PC-9 (cell line): ENCODE data around the gene ANKUB1. TPM values are rescaled to one million over a fixed set of nuclear protein-coding genes. Genes with fewer than 3 reads are reported as not detected.

ENCODE experiments used
- BruUV-seq: library from RNA; stranded (reverse); fragments of 400-500 nt; replicated peaks from 2 replicates; lab custom pipeline; 2021; lab: Mats Ljungman, UMichigan
- CTCF ChIA-PET: fragments of 300-600 bp; sonication (Branson Sonifier 250); formaldehyde crosslinking; loops from one replicate; lab custom pipeline; 2022; ENCODE audit warnings: antibody characterized with exemption; lab: Charles Lee
- POLR2A ChIA-PET: fragments of 300-600 bp; sonication (Branson Sonifier 250); formaldehyde crosslinking; loops from one replicate; lab custom pipeline; 2022; ENCODE audit warnings: antibody characterized with exemption; ENCODE audit not compliant: unreplicated experiment; lab: Charles Lee
- DNase-seq, 2 experiments: peaks; one replicate each; pipeline versions ENCODE4 v3.0.0 to v3.0.0-alpha.2; 2015 to 2022; ENCODE audit warnings: mixed read lengths in 1 of 2
- H2AFZ ChIP-seq: fragments of 200-600 bp; sonication (generic); 2 replicates; pipeline ENCODE4 v1.8.1; 2017; ENCODE audit warnings: antibody characterized with exemption
- H3F3A ChIP-seq: fragments of 200-600 bp; sonication (generic); 2 replicates; pipeline ENCODE4 v1.8.1; 2017; ENCODE audit warnings: antibody characterized with exemption, mild to moderate bottlenecking, low read depth; ENCODE audit not compliant: insufficient read depth
- H3K27ac ChIP-seq: fragments of 200-600 bp; sonication (generic); 2 replicates; pipeline ENCODE4 v1.6.1; 2016; ENCODE audit warnings: mixed run types
- H3K27me3 ChIP-seq: fragments of 200-600 bp; sonication (generic); 2 replicates; pipeline ENCODE4 v1.6.1; 2016; ENCODE audit warnings: low read depth, mixed run types; ENCODE audit not compliant: insufficient read depth
- H3K36me3 ChIP-seq: fragments of 200-600 bp; sonication (generic); 2 replicates; pipeline ENCODE4 v1.6.1; 2016; ENCODE audit warnings: low read depth, mixed run types
- H3K4me1 ChIP-seq: fragments of 200-600 bp; sonication (generic); replicated peaks from 2 replicates; pipeline ENCODE4 v1.6.1; 2016; ENCODE audit warnings: mixed run types; ENCODE audit not compliant: insufficient read depth
- H3K4me2 ChIP-seq: fragments of 200-600 bp; sonication (generic); 2 replicates; pipeline ENCODE4 v1.6.1; 2017; ENCODE audit warnings: mixed run types
- H3K4me3 ChIP-seq: fragments of 200-600 bp; sonication (generic); 2 replicates; pipeline ENCODE4 v1.6.1; 2016; ENCODE audit warnings: mixed run types
- H3K79me2 ChIP-seq: fragments of 200-600 bp; sonication (generic); 2 replicates; pipeline ENCODE4 v1.6.1; 2017; ENCODE audit warnings: low read depth, mixed run types
- H3K9me2 ChIP-seq: fragments of 200-600 bp; sonication (generic); 2 replicates; pipeline ENCODE4 v1.8.1; 2017; ENCODE audit warnings: mild to moderate bottlenecking; ENCODE audit not compliant: insufficient read depth
- H3K9me3 ChIP-seq: fragments of 200-600 bp; sonication (generic); 2 replicates; pipeline ENCODE4 v1.8.1; 2016; ENCODE audit warnings: low read depth; ENCODE audit not compliant: insufficient read depth
- H4K20me1 ChIP-seq: fragments of 200-600 bp; sonication (generic); 2 replicates; pipeline ENCODE4 v1.8.1; 2017; ENCODE audit not compliant: insufficient read depth
- EZH2 ChIP-seq: fragments of 200-600 bp; sonication (generic); IDR thresholded peaks from 2 replicates; pipeline ENCODE4 v1.8.0; 2017; ENCODE audit warnings: antibody characterized with exemption, low read depth
- intact Hi-C: fragments of 100-400 bp; cut with micrococcal nuclease; formaldehyde crosslinking; loops from one replicate; pipeline ENCODE4 v1.10.0; 2022; ENCODE audit not compliant: unreplicated experiment
- total RNA-seq: library from RNA; stranded (reverse); gene quantifications from 2 replicates; pipeline ENCODE4 v1.2.3, GENCODE V29; 2021
- TF ChIP-seq, protein P1 (sequence below): fragments of 200-600 bp; sonication (generic); conservative IDR thresholded peaks from 2 replicates; pipeline ENCODE4 v1.6.1; 2017; ENCODE audit warnings: mixed run types, antibody characterized with exemption, mild to moderate bottlenecking, moderate library complexity

Gene ANKUB1
- total RNA-seq, 1 experiment from 2014 or later: not detected

DNA sequence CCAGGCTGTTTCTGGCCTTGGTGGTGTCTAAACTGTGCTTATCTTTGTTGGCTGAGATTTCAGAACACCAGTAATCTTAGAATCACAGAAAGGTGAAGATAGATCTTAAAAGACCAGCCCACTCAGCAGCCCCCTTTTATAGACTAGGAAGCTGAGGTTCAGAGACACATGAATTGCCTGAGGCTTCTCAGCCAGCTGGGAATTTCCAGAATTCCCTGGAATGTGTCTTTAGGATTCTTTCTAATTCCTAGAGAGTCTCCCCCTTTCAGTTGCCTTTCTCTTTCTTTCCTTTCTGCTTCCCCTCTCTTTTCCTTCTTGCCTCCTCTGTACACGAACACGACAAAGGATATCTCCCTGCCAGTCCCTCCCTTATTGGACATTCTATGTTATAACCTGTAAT, 19.5 kb downstream of the ANKUB1 start:
- H3K9me3 ChIP-seq: no peaks in the 10 kb centered on the region
- no peak overlapping the region for H3K27ac ChIP-seq
- H3K4me1 ChIP-seq: peaks cover 4% of the 10 kb centered on the region; the same call in 1 of the 2 replicates
- no peaks in the 10 kb centered on the region for H4K20me1 ChIP-seq
- H3K79me2 ChIP-seq: no peaks in the 10 kb centered on the region
- no peak for DNase-seq
- H3K9me2 ChIP-seq: 0 out of 2 replicates have a peak, but pooled peaks cover 4% of the 10 kb centered on the region
- ChIA-PET CTCF (interaction anchor here (0.5 to 4.0 kb wide), 2 partner anchors 35 to 197 kb away, joined by 3 to 24 read pairs; no protein-coding TSS in a partner anchor), POLR2A (no interaction called here)
- H2AFZ ChIP-seq: no peak overlapping the region
- no peak overlapping the region for H3K4me2 ChIP-seq
- no peaks in the 10 kb centered on the region for H3F3A ChIP-seq
- BruUV-seq: no TSS peak
- intact Hi-C loops: loop anchor here (5.0 kb wide), 1 partner anchor 261 kb away; no protein-coding TSS in a partner anchor
- TF ChIP-seq EZH2: no peak
- no peak overlapping the region for H3K4me3 ChIP-seq
- no peaks in the 10 kb centered on the region for H3K36me3 ChIP-seq
- no peaks in the 10 kb centered on the region for H3K27me3 ChIP-seq

DNA sequence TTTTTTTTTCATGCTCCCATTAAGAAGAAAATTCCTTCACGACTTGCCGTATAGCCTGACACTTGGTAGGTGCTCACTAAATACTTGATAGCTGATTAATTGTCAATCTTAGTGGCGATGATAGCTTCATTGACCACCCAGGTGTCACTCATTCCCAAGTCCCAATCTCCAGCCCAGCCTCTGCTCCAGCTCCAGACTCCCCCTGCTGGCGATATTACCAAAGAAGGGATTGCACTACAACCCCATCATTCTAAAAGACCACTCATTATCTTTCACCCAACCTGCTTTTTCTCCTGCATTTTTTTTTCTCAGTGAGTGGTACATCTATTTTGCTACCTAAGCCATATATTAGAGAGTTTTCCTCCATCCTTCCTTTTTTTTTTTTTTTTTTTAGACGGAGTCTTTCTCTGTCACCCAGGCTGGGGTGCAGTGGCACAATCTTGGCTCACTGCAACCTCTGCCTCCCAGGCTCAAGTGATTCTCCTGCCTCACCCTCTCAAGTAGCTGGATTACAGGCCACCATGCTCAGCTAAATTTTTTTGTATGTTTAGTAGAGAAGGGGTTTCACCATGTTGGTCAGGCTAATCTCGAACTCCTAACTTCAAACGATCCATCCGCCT, 20.6 kb downstream of the ANKUB1 start:
- peak in 1 of 2 experiments; percentile 43 for DNase-seq
- Histone ChIP-seq H3K9me2 (0 out of 2 replicates have a peak, but pooled peaks cover 4% of the 10 kb centered on the region), H3K27me3 (no peaks in the 10 kb centered on the region), H3K4me3 (no peak overlapping the region), H3K4me2 (no peak overlapping the region), H2AFZ (no peak overlapping the region), H3K27ac (no peak overlapping the region), H3K4me1 (no peaks in the 10 kb centered on the region), H3K79me2 (no peaks in the 10 kb centered on the region), H3K36me3 (no peaks in the 10 kb centered on the region), H3F3A (no peaks in the 10 kb centered on the region), H3K9me3 (no peaks in the 10 kb centered on the region), H4K20me1 (no peaks in the 10 kb centered on the region)
- POLR2A ChIA-PET: interaction anchor here (0.6 to 0.7 kb wide), 2 partner anchors 196 to 489 kb away, joined by 14 to 16 read pairs; no protein-coding TSS in a partner anchor
- TF ChIP-seq, protein P1, sequence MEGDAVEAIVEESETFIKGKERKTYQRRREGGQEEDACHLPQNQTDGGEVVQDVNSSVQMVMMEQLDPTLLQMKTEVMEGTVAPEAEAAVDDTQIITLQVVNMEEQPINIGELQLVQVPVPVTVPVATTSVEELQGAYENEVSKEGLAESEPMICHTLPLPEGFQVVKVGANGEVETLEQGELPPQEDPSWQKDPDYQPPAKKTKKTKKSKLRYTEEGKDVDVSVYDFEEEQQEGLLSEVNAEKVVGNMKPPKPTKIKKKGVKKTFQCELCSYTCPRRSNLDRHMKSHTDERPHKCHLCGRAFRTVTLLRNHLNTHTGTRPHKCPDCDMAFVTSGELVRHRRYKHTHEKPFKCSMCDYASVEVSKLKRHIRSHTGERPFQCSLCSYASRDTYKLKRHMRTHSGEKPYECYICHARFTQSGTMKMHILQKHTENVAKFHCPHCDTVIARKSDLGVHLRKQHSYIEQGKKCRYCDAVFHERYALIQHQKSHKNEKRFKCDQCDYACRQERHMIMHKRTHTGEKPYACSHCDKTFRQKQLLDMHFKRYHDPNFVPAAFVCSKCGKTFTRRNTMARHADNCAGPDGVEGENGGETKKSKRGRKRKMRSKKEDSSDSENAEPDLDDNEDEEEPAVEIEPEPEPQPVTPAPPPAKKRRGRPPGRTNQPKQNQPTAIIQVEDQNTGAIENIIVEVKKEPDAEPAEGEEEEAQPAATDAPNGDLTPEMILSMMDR: peak; percentile 85
- TF ChIP-seq EZH2: no peak
- BruUV-seq: no TSS peak
- CTCF ChIA-PET: interaction anchor here (0.6 to 4.0 kb wide), 12 partner anchors 8 to 445 kb away, joined by 3 to 24 read pairs (median 4); no protein-coding TSS in a partner anchor
- intact Hi-C loops: loop anchor here (5.0 kb wide), 1 partner anchor 259 kb away; no protein-coding TSS in a partner anchor

DNA sequence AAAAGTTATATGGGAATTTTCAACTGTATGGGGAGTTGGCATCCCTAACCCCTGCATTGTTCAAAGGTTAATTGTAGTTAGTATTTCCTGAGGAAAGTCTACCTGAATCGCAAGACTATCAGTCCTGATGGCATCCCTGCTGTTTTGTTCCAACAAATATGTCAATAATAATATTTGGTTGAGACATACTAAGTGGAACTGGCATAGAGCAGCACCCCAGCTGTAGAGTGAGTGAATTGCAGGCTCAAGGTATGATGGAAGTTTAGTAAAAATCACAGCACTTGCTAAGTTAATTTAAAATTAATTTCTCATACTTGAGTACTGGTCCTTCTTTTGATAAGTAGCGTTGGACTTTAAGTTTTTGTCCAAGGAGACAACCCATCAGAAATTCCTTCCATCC, 22.1 kb downstream of the ANKUB1 start:
- TF ChIP-seq EZH2: no peak
- TF ChIP-seq, protein P1: no peak
- Histone ChIP-seq H3K4me2 (no peak overlapping the region), H4K20me1 (no peaks in the 10 kb centered on the region), H3K36me3 (no peaks in the 10 kb centered on the region), H3F3A (no peaks in the 10 kb centered on the region), H3K9me2 (0 out of 2 replicates have a peak, but pooled peaks cover 4% of the 10 kb centered on the region), H3K27me3 (no peaks in the 10 kb centered on the region), H3K4me1 (no peaks in the 10 kb centered on the region), H3K27ac (no peak overlapping the region), H3K4me3 (no peak overlapping the region), H2AFZ (no peak overlapping the region), H3K79me2 (no peaks in the 10 kb centered on the region), H3K9me3 (no peaks in the 10 kb centered on the region)
- intact Hi-C loops: loop anchor here (5.0 kb wide), 1 partner anchor 258 kb away; no protein-coding TSS in a partner anchor
- no peak for DNase-seq
- BruUV-seq: no TSS peak
- POLR2A ChIA-PET: interaction anchor here (0.6 kb wide), 2 partner anchors 15 to 164 kb away, joined by 3 to 9 read pairs; no protein-coding TSS in a partner anchor
- CTCF ChIA-PET: interaction anchor here (4.0 kb wide), 1 partner anchor 38 kb away, joined by 24 read pairs; no protein-coding TSS in a partner anchor
